GM12878 (cell line): Measurements from ENCODE around the gene UAP1L1. TPM values are rescaled to one million over a fixed set of nuclear protein-coding genes. Genes with fewer than 3 reads are reported as not detected.

Source experiments
- ASH2L ChIP-seq: fragments of 300-600, 200-600 bp; sonication (generic); IDR thresholded peaks from 2 replicates; pipeline ENCODE4 v1.6.1; 2017; ENCODE audit warnings: low read depth, mild to moderate bottlenecking, borderline replicate concordance
- ATF7 ChIP-seq: fragments of 450-650 bp; IDR thresholded peaks from 2 replicates; pipeline ENCODE4 v1.6.1; 2016; ENCODE audit warnings: low read depth, mild to moderate bottlenecking
- BRCA1 ChIP-seq: IDR thresholded peaks from 2 replicates; pipeline ENCODE4 v1.6.1; 2011; ENCODE audit warnings: low read depth, low read length, improper control_type of control experiment
- CBX3 ChIP-seq: fragments of 200-600 bp; sonication (generic); IDR thresholded peaks from 2 replicates; pipeline ENCODE4 v1.6.1; 2016; ENCODE audit warnings: low read depth, borderline replicate concordance
- CHD2 ChIP-seq: IDR thresholded peaks from 2 replicates; pipeline ENCODE4 v1.6.1; 2011; ENCODE audit warnings: low read depth, low read length, improper control_type of control experiment, borderline replicate concordance
- CREB1 ChIP-seq: IDR thresholded peaks from 2 replicates; pipeline ENCODE4 v1.6.1; 2012; ENCODE audit warnings: low read depth, mild to moderate bottlenecking, inconsistent platforms
- ESRRA ChIP-seq: IDR thresholded peaks from 2 replicates; pipeline ENCODE4 v1.6.1; 2012; ENCODE audit warnings: mild to moderate bottlenecking, low read length, improper control_type of control experiment
- GABPA ChIP-seq: IDR thresholded peaks from 2 replicates; pipeline ENCODE4 v1.6.1; 2014; ENCODE audit warnings: antibody characterized with exemption, low read depth, mild to moderate bottlenecking, inconsistent platforms
- RELA ChIP-seq: fragments of 450-650 bp; IDR thresholded peaks from 2 replicates; pipeline ENCODE4 v1.8.0; 2014; ENCODE audit warnings: borderline replicate concordance; ENCODE audit not compliant: partially characterized antibody
- SRF ChIP-seq, 2 experiments: IDR thresholded peaks; 2 replicates each; pipeline ENCODE4 v1.6.1; 2011; ENCODE audit warnings: low read depth in 2 of 2, low read length in 2 of 2, mild to moderate bottlenecking in 1 of 2, moderate library complexity in 1 of 2
- TCF12 ChIP-seq: IDR thresholded peaks from 2 replicates; pipeline ENCODE4 v1.6.1; 2011; ENCODE audit warnings: low read depth, mild to moderate bottlenecking, low read length
- ZNF217 ChIP-seq: fragments of 450-650 bp; IDR thresholded peaks from 2 replicates; pipeline ENCODE4 v1.6.1; 2017; ENCODE audit warnings: antibody characterized with exemption, mild to moderate bottlenecking
- ZNF24 ChIP-seq: fragments of 450-650 bp; IDR thresholded peaks from 2 replicates; pipeline ENCODE4 v1.6.1; 2017; ENCODE audit warnings: antibody characterized with exemption, mild to moderate bottlenecking
- ZNF384 ChIP-seq: IDR thresholded peaks from 2 replicates; pipeline ENCODE4 v1.6.1; 2012; ENCODE audit warnings: low read depth, mild to moderate bottlenecking, low read length, improper control_type of control experiment, borderline replicate concordance
- polyA plus RNA-seq, 11 experiments: library from polyadenylated mRNA; depleted of rRNA in 4 of 11; unstranded in 6 of 11; stranded (reverse) in 5 of 11; fragments of >200 nt; fragmentation: Nextera tagmentation in 4 of 11; fragmentation: Illumina TruSeq in 1 of 11; extraction: Ambion mirVana in 4 of 11; extraction: Trizol in 1 of 11; gene quantifications; 1 replicate in 1 of 11; 2 replicates in 10 of 11; pipeline versions ENCODE4 v1.2.1 to v1.2.3, GENCODE V29; 2011 to 2016; ENCODE audit warnings: inconsistent platforms in 2 of 11, missing spikeins in 2 of 11, low read depth in 1 of 11
- total RNA-seq, 4 experiments: library from RNA; depleted of rRNA in 3 of 4; stranded (reverse); fragments of >200 nt in 3 of 4; fragmentation: Illumina TruSeq in 1 of 4; extraction: Trizol in 1 of 4; gene quantifications; 2 replicates each; pipeline versions ENCODE4 v1.2.1 to v1.2.3, GENCODE V29; 2013 to 2021
- TF ChIP-seq, protein P1 (sequence below): fragments of 450-650 bp; IDR thresholded peaks from 2 replicates; pipeline ENCODE4 v1.6.1; 2017; ENCODE audit warnings: borderline replicate concordance
- TF ChIP-seq, protein P2 (sequence below): IDR thresholded peaks from 2 replicates; pipeline ENCODE4 v1.6.1; 2011; ENCODE audit warnings: low read depth, mild to moderate bottlenecking, low read length, moderate library complexity, borderline replicate concordance; ENCODE audit errors: extremely low read depth
- TF ChIP-seq, protein P3 (sequence below): fragments of 450-650 bp; formaldehyde crosslinking; IDR thresholded peaks from 2 replicates; pipeline ENCODE4 v1.4.0; 2020; ENCODE audit warnings: mild to moderate bottlenecking, moderate library complexity
- TF ChIP-seq, protein P4 (sequence below): IDR thresholded peaks from 2 replicates; pipeline ENCODE4 v1.6.1; 2011; ENCODE audit warnings: low read depth, low read length, improper control_type of control experiment, borderline replicate concordance
- TF ChIP-seq, protein P5 (sequence below): IDR thresholded peaks from 2 replicates; pipeline ENCODE4 v1.6.1; 2012; ENCODE audit warnings: mild to moderate bottlenecking, low read depth, low read length

UAP1L1 gene
- total and polyA plus RNA-seq, 10 of the 15 experiments (the other 5 are each of a cell fraction or from before 2014, with no cell fraction given) = 0.29 to 15.7 (median 5.8) TPM

DNA sequence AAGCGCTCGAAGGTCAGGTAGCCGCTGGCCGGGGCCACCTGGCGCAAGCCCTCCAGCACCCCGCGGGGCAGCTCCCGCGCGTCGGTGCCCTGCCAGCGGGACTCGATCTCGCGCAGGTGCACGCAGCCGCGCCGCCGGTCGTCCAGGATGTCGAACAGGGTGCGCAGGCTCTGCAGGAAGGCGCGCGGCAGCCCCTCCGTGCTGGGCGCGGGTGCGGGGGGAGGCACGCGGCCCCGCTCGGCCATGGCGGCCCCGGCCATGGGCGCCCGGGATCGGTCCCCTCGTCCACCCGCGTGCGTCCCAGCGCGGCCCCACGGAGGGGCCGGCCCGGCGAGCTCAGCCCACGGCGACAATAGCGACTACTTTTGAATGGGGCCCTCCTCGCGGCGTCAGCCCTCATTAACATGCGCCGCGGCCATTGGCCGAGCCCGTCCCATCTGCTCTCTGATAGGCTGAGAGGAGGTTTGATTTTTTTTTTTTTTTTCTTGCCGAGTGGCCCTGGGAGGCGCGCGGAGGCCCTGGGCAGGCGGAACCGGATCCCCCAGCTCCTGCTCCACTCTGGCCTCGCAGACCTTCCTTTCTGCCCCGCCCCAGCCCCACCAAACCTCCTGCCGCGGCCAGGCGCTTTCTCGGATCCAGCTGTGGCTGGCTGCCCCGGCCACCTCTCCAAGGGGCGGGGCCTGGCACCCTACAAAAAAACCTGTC, 7.0 kb upstream of the UAP1L1 start, which contains the start of gene SAPCD2 (continued):
- TF ChIP-seq, protein P1, sequence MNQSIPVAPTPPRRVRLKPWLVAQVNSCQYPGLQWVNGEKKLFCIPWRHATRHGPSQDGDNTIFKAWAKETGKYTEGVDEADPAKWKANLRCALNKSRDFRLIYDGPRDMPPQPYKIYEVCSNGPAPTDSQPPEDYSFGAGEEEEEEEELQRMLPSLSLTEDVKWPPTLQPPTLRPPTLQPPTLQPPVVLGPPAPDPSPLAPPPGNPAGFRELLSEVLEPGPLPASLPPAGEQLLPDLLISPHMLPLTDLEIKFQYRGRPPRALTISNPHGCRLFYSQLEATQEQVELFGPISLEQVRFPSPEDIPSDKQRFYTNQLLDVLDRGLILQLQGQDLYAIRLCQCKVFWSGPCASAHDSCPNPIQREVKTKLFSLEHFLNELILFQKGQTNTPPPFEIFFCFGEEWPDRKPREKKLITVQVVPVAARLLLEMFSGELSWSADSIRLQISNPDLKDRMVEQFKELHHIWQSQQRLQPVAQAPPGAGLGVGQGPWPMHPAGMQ = no peak
- TF ChIP-seq SRF (IDR thresholded peaks at IDR 0.05; ENCODE audit: low read depth in 2 of 2, low read length in 2 of 2) (no peak), CHD2 (peak; percentile 14; the same call in 1 of the 2 replicates), ZNF217 (peak; percentile 73), RELA (no peak), ZNF384 (peak; percentile 99), ASH2L (no peak), BRCA1 (no peak), ESRRA (no peak), CREB1 (peak; percentile 52; the same call in 1 of the 2 replicates), TCF12 (no peak), ZNF24 (no peak), GABPA (no peak), ATF7 (no peak), CBX3 (no peak)
- TF ChIP-seq, protein P2, sequence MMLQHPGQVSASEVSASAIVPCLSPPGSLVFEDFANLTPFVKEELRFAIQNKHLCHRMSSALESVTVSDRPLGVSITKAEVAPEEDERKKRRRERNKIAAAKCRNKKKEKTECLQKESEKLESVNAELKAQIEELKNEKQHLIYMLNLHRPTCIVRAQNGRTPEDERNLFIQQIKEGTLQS = no peak
- TF ChIP-seq, protein P3, sequence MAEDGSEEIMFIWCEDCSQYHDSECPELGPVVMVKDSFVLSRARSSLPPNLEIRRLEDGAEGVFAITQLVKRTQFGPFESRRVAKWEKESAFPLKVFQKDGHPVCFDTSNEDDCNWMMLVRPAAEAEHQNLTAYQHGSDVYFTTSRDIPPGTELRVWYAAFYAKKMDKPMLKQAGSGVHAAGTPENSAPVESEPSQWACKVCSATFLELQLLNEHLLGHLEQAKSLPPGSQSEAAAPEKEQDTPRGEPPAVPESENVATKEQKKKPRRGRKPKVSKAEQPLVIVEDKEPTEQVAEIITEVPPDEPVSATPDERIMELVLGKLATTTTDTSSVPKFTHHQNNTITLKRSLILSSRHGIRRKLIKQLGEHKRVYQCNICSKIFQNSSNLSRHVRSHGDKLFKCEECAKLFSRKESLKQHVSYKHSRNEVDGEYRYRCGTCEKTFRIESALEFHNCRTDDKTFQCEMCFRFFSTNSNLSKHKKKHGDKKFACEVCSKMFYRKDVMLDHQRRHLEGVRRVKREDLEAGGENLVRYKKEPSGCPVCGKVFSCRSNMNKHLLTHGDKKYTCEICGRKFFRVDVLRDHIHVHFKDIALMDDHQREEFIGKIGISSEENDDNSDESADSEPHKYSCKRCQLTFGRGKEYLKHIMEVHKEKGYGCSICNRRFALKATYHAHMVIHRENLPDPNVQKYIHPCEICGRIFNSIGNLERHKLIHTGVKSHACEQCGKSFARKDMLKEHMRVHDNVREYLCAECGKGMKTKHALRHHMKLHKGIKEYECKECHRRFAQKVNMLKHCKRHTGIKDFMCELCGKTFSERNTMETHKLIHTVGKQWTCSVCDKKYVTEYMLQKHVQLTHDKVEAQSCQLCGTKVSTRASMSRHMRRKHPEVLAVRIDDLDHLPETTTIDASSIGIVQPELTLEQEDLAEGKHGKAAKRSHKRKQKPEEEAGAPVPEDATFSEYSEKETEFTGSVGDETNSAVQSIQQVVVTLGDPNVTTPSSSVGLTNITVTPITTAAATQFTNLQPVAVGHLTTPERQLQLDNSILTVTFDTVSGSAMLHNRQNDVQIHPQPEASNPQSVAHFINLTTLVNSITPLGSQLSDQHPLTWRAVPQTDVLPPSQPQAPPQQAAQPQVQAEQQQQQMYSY (CRISPR knock-in tag) = no peak
- TF ChIP-seq, protein P4, sequence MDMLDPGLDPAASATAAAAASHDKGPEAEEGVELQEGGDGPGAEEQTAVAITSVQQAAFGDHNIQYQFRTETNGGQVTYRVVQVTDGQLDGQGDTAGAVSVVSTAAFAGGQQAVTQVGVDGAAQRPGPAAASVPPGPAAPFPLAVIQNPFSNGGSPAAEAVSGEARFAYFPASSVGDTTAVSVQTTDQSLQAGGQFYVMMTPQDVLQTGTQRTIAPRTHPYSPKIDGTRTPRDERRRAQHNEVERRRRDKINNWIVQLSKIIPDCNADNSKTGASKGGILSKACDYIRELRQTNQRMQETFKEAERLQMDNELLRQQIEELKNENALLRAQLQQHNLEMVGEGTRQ = no peak
- TF ChIP-seq, protein P5, sequence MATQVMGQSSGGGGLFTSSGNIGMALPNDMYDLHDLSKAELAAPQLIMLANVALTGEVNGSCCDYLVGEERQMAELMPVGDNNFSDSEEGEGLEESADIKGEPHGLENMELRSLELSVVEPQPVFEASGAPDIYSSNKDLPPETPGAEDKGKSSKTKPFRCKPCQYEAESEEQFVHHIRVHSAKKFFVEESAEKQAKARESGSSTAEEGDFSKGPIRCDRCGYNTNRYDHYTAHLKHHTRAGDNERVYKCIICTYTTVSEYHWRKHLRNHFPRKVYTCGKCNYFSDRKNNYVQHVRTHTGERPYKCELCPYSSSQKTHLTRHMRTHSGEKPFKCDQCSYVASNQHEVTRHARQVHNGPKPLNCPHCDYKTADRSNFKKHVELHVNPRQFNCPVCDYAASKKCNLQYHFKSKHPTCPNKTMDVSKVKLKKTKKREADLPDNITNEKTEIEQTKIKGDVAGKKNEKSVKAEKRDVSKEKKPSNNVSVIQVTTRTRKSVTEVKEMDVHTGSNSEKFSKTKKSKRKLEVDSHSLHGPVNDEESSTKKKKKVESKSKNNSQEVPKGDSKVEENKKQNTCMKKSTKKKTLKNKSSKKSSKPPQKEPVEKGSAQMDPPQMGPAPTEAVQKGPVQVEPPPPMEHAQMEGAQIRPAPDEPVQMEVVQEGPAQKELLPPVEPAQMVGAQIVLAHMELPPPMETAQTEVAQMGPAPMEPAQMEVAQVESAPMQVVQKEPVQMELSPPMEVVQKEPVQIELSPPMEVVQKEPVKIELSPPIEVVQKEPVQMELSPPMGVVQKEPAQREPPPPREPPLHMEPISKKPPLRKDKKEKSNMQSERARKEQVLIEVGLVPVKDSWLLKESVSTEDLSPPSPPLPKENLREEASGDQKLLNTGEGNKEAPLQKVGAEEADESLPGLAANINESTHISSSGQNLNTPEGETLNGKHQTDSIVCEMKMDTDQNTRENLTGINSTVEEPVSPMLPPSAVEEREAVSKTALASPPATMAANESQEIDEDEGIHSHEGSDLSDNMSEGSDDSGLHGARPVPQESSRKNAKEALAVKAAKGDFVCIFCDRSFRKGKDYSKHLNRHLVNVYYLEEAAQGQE = no peak
